GM12878 (cell line): Measurements from ENCODE around the gene SGMS1. TPM values are rescaled to one million over a fixed set of nuclear protein-coding genes. Genes with fewer than 3 reads are reported as not detected.

ENCODE experiments used
- ATAC-seq: fragments of 200-7000 bp; cut with Tn5 transposase; 3 replicates; pipeline ENCODE4 v1.9.1; 2020; ENCODE audit warnings: mild to moderate bottlenecking, moderate library complexity
- BruUV-seq: library from RNA; stranded (reverse); fragments of 400-500 nt; replicated peaks from 2 replicates; lab custom pipeline; 2021; lab: Mats Ljungman, UMichigan
- CTCF ChIA-PET: fragments of 300-600 bp; sonication (Branson Sonifier 250); formaldehyde crosslinking; extraction: SDS; loops from one replicate; lab custom pipeline; 2021; ENCODE audit warnings: inconsistent platforms; lab: Yijun Ruan, JAX
- POLR2A ChIA-PET: fragments of 350-600 bp; formaldehyde crosslinking; extraction: SDS; loops from one replicate; lab custom pipeline; 2021; ENCODE audit warnings: inconsistent platforms; lab: Charles Lee
- RAD21 ChIA-PET: fragments of 300-600 bp; sonication (Branson Sonifier 250); formaldehyde crosslinking; loops from one replicate; lab custom pipeline; 2023; ENCODE audit warnings: antibody characterized with exemption; ENCODE audit not compliant: unreplicated experiment; lab: Charles Lee
- SMC1A ChIA-PET: fragments of 300-600 bp; sonication (Branson Sonifier 250); formaldehyde crosslinking; loops from one replicate; lab custom pipeline; 2023; ENCODE audit not compliant: unreplicated experiment, uncharacterized antibody; lab: Charles Lee
- DNase-seq: peaks from one replicate; pipeline ENCODE4 v3.0.0-alpha.2; 2011; ENCODE audit warnings: low read depth, low spot score
- FAIRE-seq: peaks from 3 replicates; lab custom pipeline; 2011; peaks lifted over from hg19 to GRCh38; lab: Jason Lieb, UNC
- H2AFZ ChIP-seq: 2 replicates; pipeline ENCODE4 v1.6.0; 2011; ENCODE audit warnings: low read depth, low read length, control low read depth; ENCODE audit not compliant: control insufficient read depth
- H3K27ac ChIP-seq: 2 replicates; pipeline ENCODE4 v1.5.1; 2011; ENCODE audit warnings: control low read depth; ENCODE audit not compliant: control insufficient read depth, insufficient read depth
- H3K27me3 ChIP-seq, 2 experiments: replicated peaks in 1 of 2; 2 replicates each; pipeline versions ENCODE4 v1.6.0 to v1.6.1; 2011; ENCODE audit warnings: low read length in 1 of 2; ENCODE audit not compliant: control insufficient read depth in 2 of 2, insufficient read depth in 2 of 2
- H3K36me3 ChIP-seq, 2 experiments: 2 replicates each; pipeline ENCODE4 v1.5.1; 2011; ENCODE audit warnings: low read length in 1 of 2; ENCODE audit not compliant: control insufficient read depth in 2 of 2, insufficient read depth in 2 of 2
- H3K4me1 ChIP-seq: 2 replicates; pipeline ENCODE4 v1.6.1; 2011; ENCODE audit warnings: mild to moderate bottlenecking, low read length, moderate library complexity, mixed read lengths; ENCODE audit not compliant: control insufficient read depth, insufficient read depth
- H3K4me2 ChIP-seq: 2 replicates; pipeline ENCODE4 v1.6.0; 2011; ENCODE audit warnings: control low read depth; ENCODE audit not compliant: control insufficient read depth, insufficient read depth
- H3K4me3 ChIP-seq: fragments of 200-600 bp; sonication (generic); 2 replicates; pipeline ENCODE4 v1.5.1; 2016
- H3K79me2 ChIP-seq: 2 replicates; pipeline ENCODE4 v1.6.0; 2011; ENCODE audit warnings: low read length; ENCODE audit not compliant: control insufficient read depth, insufficient read depth
- H3K9ac ChIP-seq: 2 replicates; pipeline ENCODE4 v1.8.0; 2011; ENCODE audit warnings: low read length, control low read depth, mixed read lengths; ENCODE audit not compliant: control insufficient read depth, insufficient read depth
- H3K9me3 ChIP-seq: replicated peaks from 3 replicates; pipeline ENCODE4 v1.5.1; 2011; ENCODE audit warnings: mild to moderate bottlenecking, low read length; ENCODE audit not compliant: control insufficient read depth, insufficient read depth
- H4K20me1 ChIP-seq: 2 replicates; pipeline ENCODE4 v1.6.0; 2011; ENCODE audit not compliant: control insufficient read depth, insufficient read depth
- EED ChIP-seq: sonication (generic); IDR thresholded peaks from 2 replicates; pipeline ENCODE4 v1.6.1; 2016; ENCODE audit warnings: antibody characterized with exemption, low read depth
- LARP7 ChIP-seq: fragments of 450-650 bp; IDR thresholded peaks from 2 replicates; pipeline ENCODE4 v1.6.1; 2017; ENCODE audit warnings: mild to moderate bottlenecking
- RB1 ChIP-seq: fragments of 450-650 bp; formaldehyde crosslinking; IDR thresholded peaks from 2 replicates; pipeline ENCODE4 v1.6.1; 2017; ENCODE audit warnings: mild to moderate bottlenecking, borderline replicate concordance
- SPI1 ChIP-seq: IDR thresholded peaks from 2 replicates; pipeline ENCODE4 v1.6.1; 2011; ENCODE audit warnings: low read depth, mild to moderate bottlenecking, low read length, moderate library complexity, borderline replicate concordance; ENCODE audit not compliant: insufficient read depth
- WGBS: methylation state at CpG from one replicate; pipeline ENCODE4 v1.1.6; 2016; ENCODE audit warnings: low lambda C conversion rate; ENCODE audit not compliant: insufficient replicate concordance, insufficient coverage; ENCODE audit errors: missing lambda C conversion rate; 5-methylcytosine and 5-hydroxymethylcytosine counted together
- in situ Hi-C: fragments of 300-500 bp; cut with MboI; formaldehyde crosslinking; loops from 9 replicates; pipeline ENCODE4 v1.14.3; 2018; ENCODE audit warnings: mixed read lengths
- intact Hi-C: fragments of 100-400 bp; cut with micrococcal nuclease; formaldehyde crosslinking; loops from one replicate; pipeline ENCODE4 v1.14.2; 2022; ENCODE audit not compliant: unreplicated experiment
- polyA plus RNA-seq, 11 experiments: library from polyadenylated mRNA; depleted of rRNA in 4 of 11; unstranded in 6 of 11; stranded (reverse) in 5 of 11; fragments of >200 nt; fragmentation: Nextera tagmentation in 4 of 11; fragmentation: Illumina TruSeq in 1 of 11; extraction: Ambion mirVana in 4 of 11; extraction: Trizol in 1 of 11; gene quantifications; 1 replicate in 1 of 11; 2 replicates in 10 of 11; pipeline versions ENCODE4 v1.2.1 to v1.2.3, GENCODE V29; 2011 to 2016; ENCODE audit warnings: inconsistent platforms in 2 of 11, missing spikeins in 2 of 11, low read depth in 1 of 11
- total RNA-seq, 4 experiments: library from RNA; depleted of rRNA in 3 of 4; stranded (reverse); fragments of >200 nt in 3 of 4; fragmentation: Illumina TruSeq in 1 of 4; extraction: Trizol in 1 of 4; gene quantifications; 2 replicates each; pipeline versions ENCODE4 v1.2.1 to v1.2.3, GENCODE V29; 2013 to 2021
- TF ChIP-seq, protein P1 (sequence below): IDR thresholded peaks from 2 replicates; pipeline ENCODE4 v1.6.1; 2012; ENCODE audit warnings: low read depth, low read length, improper control_type of control experiment
- TF ChIP-seq, protein P2 (sequence below): fragments of 450-650 bp; IDR thresholded peaks from 2 replicates; pipeline ENCODE4 v1.6.1; 2017; ENCODE audit warnings: mild to moderate bottlenecking

SGMS1 gene
- total and polyA plus RNA-seq, 10 of the 15 experiments (the other 5 are each of a cell fraction or from before 2014, with no cell fraction given) = 1.4 to 14.5 (median 4.9) TPM

DNA sequence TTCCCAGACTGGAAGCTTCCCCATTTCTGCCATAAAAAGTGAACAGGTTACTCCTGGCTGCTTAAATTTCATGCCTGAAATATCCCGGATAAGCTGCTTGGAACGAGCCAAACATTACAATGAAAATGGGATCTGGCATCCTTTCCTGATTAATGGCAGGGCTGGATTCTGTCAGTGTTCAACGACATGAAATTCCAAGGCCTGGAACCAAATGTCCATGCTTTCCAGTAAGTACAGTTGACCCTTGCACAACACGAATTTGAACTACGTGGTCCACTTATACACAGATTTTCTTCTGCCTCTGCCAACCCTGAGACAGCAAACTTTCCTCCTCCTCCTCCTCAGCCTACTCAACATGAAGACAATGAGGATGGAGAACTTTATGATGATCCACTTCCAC, 65.4 kb downstream of the SGMS1 start:
- intact Hi-C loops (loop anchor here (5.0 kb wide), 1 partner anchor 44 kb away; no protein-coding TSS in a partner anchor), in situ Hi-C loops (no loop called here)
- TF ChIP-seq, protein P1, sequence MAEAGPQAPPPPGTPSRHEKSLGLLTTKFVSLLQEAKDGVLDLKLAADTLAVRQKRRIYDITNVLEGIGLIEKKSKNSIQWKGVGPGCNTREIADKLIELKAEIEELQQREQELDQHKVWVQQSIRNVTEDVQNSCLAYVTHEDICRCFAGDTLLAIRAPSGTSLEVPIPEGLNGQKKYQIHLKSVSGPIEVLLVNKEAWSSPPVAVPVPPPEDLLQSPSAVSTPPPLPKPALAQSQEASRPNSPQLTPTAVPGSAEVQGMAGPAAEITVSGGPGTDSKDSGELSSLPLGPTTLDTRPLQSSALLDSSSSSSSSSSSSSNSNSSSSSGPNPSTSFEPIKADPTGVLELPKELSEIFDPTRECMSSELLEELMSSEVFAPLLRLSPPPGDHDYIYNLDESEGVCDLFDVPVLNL = no peak
- TF ChIP-seq EED = no peak
- TF ChIP-seq, protein P2, sequence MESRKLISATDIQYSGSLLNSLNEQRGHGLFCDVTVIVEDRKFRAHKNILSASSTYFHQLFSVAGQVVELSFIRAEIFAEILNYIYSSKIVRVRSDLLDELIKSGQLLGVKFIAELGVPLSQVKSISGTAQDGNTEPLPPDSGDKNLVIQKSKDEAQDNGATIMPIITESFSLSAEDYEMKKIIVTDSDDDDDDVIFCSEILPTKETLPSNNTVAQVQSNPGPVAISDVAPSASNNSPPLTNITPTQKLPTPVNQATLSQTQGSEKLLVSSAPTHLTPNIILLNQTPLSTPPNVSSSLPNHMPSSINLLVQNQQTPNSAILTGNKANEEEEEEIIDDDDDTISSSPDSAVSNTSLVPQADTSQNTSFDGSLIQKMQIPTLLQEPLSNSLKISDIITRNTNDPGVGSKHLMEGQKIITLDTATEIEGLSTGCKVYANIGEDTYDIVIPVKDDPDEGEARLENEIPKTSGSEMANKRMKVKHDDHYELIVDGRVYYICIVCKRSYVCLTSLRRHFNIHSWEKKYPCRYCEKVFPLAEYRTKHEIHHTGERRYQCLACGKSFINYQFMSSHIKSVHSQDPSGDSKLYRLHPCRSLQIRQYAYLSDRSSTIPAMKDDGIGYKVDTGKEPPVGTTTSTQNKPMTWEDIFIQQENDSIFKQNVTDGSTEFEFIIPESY = no peak
- TF ChIP-seq LARP7 = no peak
- TF ChIP-seq SPI1 = no peak
- no peak for TF ChIP-seq RB1
- TF ChIP-seq, all 136 proteins: peak for 0
- no peak for ATAC-seq
- no peak for DNase-seq
- RAD21 ChIA-PET = interaction anchor here (1.5 to 1.6 kb wide), 2 partner anchors 19 to 89 kb away, joined by 4 to 5 read pairs; no protein-coding TSS in a partner anchor
- H3K9me3 ChIP-seq = no peaks in the 10 kb centered on the region
- no peak overlapping the region for H2AFZ ChIP-seq
- CTCF ChIA-PET = interaction anchor here (0.8 to 1.8 kb wide), 3 partner anchors 55 to 142 kb away, joined by 3 to 8 read pairs (median 4); no protein-coding TSS in a partner anchor
- no peak for FAIRE-seq
- H3K4me3 ChIP-seq = no peak overlapping the region
- no peaks in the 10 kb centered on the region for H3K36me3 ChIP-seq
- WGBS = 96% methylated on average over 5 of the region's 5 CpGs
- no peaks in the 10 kb centered on the region for H4K20me1 ChIP-seq
- no peaks in the 10 kb centered on the region for H3K79me2 ChIP-seq
- BruUV-seq = no TSS peak
- SMC1A ChIA-PET = interaction anchor here (0.9 to 2.3 kb wide), 9 partner anchors 12 to 141 kb away, joined by 3 to 11 read pairs (median 3); no protein-coding TSS in a partner anchor
- H3K9ac ChIP-seq = no peak overlapping the region
- no peak overlapping the region for H3K27ac ChIP-seq
- no peaks in the 10 kb centered on the region for H3K27me3 ChIP-seq
- H3K4me2 ChIP-seq = no peak overlapping the region
- no peaks in the 10 kb centered on the region for H3K4me1 ChIP-seq
- POLR2A ChIA-PET = interaction anchor here (0.9 kb wide), 1 partner anchor 91 kb away, joined by 3 read pairs; no protein-coding TSS in a partner anchor
